Hepatocyte (in vitro differentiated cells): Measurements from ENCODE around the gene ERBB4. TPM values are rescaled to one million over a fixed set of nuclear protein-coding genes. Genes with fewer than 3 reads are reported as not detected.
A peak's percentile ranks its signal among the peaks of the same experiment; 100 is the strongest.

Source experiments
- DNase-seq: peaks from one replicate; pipeline ENCODE4 v3.0.0-alpha.2; 2016; ENCODE audit warnings: low spot score
- H2AFZ ChIP-seq: fragments of 200-600 bp; sonication (generic); 2 replicates; pipeline ENCODE4 v1.6.0; 2016; ENCODE audit warnings: antibody characterized with exemption, mild to moderate bottlenecking
- H3K27ac ChIP-seq: fragments of 200-600 bp; sonication (generic); 2 replicates; pipeline ENCODE4 v1.5.1; 2016; ENCODE audit warnings: mild to moderate bottlenecking
- H3K27me3 ChIP-seq: fragments of 200-600 bp; sonication (generic); 2 replicates; pipeline ENCODE4 v1.6.1; 2016
- H3K36me3 ChIP-seq: fragments of 200-600 bp; sonication (generic); replicated peaks from 2 replicates; pipeline ENCODE4 v1.5.1; 2016; ENCODE audit warnings: low read depth; ENCODE audit not compliant: insufficient read depth
- H3K4me1 ChIP-seq: fragments of 200-600 bp; sonication (generic); 2 replicates; pipeline ENCODE4 v1.5.1; 2016; ENCODE audit warnings: mild to moderate bottlenecking, moderate library complexity; ENCODE audit not compliant: insufficient read depth
- H3K4me2 ChIP-seq: fragments of 200-600 bp; sonication (generic); 2 replicates; pipeline ENCODE4 v1.6.0; 2016
- H3K4me3 ChIP-seq: fragments of 200-600 bp; sonication (generic); 2 replicates; pipeline ENCODE4 v1.5.1; 2016; ENCODE audit warnings: mild to moderate bottlenecking
- H3K79me2 ChIP-seq: fragments of 200-600 bp; sonication (generic); 2 replicates; pipeline ENCODE4 v1.6.0; 2017; ENCODE audit warnings: mild to moderate bottlenecking
- H3K9me2 ChIP-seq: fragments of 200-600 bp; sonication (generic); replicated peaks from 2 replicates; pipeline ENCODE4 v1.6.0; 2017; ENCODE audit warnings: mild to moderate bottlenecking; ENCODE audit not compliant: insufficient read depth
- H3K9me3 ChIP-seq: fragments of 200-600 bp; sonication (generic); 2 replicates; pipeline ENCODE4 v1.5.1; 2016; ENCODE audit warnings: low read depth, mild to moderate bottlenecking
- H4K20me1 ChIP-seq: fragments of 200-600 bp; sonication (generic); 2 replicates; pipeline ENCODE4 v1.6.0; 2016; ENCODE audit warnings: mild to moderate bottlenecking; ENCODE audit not compliant: insufficient read depth, poor library complexity, severe bottlenecking
- CTCF ChIP-seq: fragments of 200-600 bp; sonication (generic); IDR thresholded peaks from 2 replicates; pipeline ENCODE4 v1.5.1; 2016; ENCODE audit warnings: antibody characterized with exemption, mild to moderate bottlenecking; ENCODE audit not compliant: poor library complexity
- EZH2 ChIP-seq: fragments of 200-600 bp; sonication (generic); IDR thresholded peaks from 2 replicates; pipeline ENCODE4 v1.6.1; 2016; ENCODE audit warnings: antibody characterized with exemption, mild to moderate bottlenecking, borderline replicate concordance
- EZH2phosphoT487 ChIP-seq: fragments of 200-600 bp; sonication (generic); IDR thresholded peaks from one replicate; pipeline ENCODE4 v1.6.1; 2018; ENCODE audit warnings: antibody characterized with exemption, mild to moderate bottlenecking, low read depth, moderate library complexity; ENCODE audit not compliant: unreplicated experiment, severe bottlenecking
- WGBS: methylation state at CpG from one replicate; pipeline ENCODE4 v1.1.6; 2016; ENCODE audit warnings: low lambda C conversion rate; ENCODE audit errors: missing lambda C conversion rate; 5-methylcytosine and 5-hydroxymethylcytosine counted together
- polyA plus RNA-seq: library from polyadenylated mRNA; unstranded; fragments of >200 nt; fragmentation: Nextera tagmentation; extraction: Ambion mirVana; gene quantifications from 2 replicates; pipeline ENCODE4 v1.2.1, GENCODE V29; 2016
- total RNA-seq: library from RNA; depleted of rRNA; stranded (reverse); fragments of >200 nt; gene quantifications from 2 replicates; pipeline ENCODE4 v1.2.3, GENCODE V29; 2014

Gene ERBB4
- total and polyA plus RNA-seq, 2 experiments from 2014 or later: 3.4 to 3.9 TPM

- H3K27me3 ChIP-seq: no peaks in the 10 kb centered on the region
- TF ChIP-seq EZH2phosphoT487: no peak
- peak; percentile 91 for TF ChIP-seq CTCF
- no peak for TF ChIP-seq EZH2
- WGBS: 87% methylated on average over 1 of the region's 1 CpG
- H3K79me2 ChIP-seq: no peaks in the 10 kb centered on the region
- no peak overlapping the region for H2AFZ ChIP-seq
- no peaks in the 10 kb centered on the region for H3K4me1 ChIP-seq
- no peak overlapping the region for H3K27ac ChIP-seq
- H4K20me1 ChIP-seq: no peaks in the 10 kb centered on the region
- H3K4me2 ChIP-seq: peak overlapping the region; percentile 41
- no peak overlapping the region for H3K4me3 ChIP-seq
- DNase-seq: peak; percentile 63
- H3K9me2 ChIP-seq: no peaks in the 10 kb centered on the region
- no peaks in the 10 kb centered on the region for H3K9me3 ChIP-seq
- H3K36me3 ChIP-seq: no peaks in the 10 kb centered on the region
Observed at GRCh38 chr2:211455216-211455841, 1083.3 kb downstream of the ERBB4 start.

- WGBS: 23% methylated on average over 6 of the region's 6 CpGs
- Histone ChIP-seq H3K4me1 (no peaks in the 10 kb centered on the region), H3K36me3 (no peaks in the 10 kb centered on the region), H3K4me3 (no peak overlapping the region), H3K27ac (no peak overlapping the region), H2AFZ (no peak overlapping the region), H3K9me3 (no peaks in the 10 kb centered on the region), H4K20me1 (no peaks in the 10 kb centered on the region), H3K79me2 (no peaks in the 10 kb centered on the region), H3K9me2 (no peaks in the 10 kb centered on the region), H3K27me3 (no peaks in the 10 kb centered on the region), H3K4me2 (peak overlapping the region; percentile 41)
- TF ChIP-seq CTCF: no peak
- no peak for TF ChIP-seq EZH2phosphoT487
- no peak for TF ChIP-seq EZH2
- no peak for DNase-seq
Observed at GRCh38 chr2:211454679-211455078, 1083.9 kb downstream of the ERBB4 start.

DNA sequence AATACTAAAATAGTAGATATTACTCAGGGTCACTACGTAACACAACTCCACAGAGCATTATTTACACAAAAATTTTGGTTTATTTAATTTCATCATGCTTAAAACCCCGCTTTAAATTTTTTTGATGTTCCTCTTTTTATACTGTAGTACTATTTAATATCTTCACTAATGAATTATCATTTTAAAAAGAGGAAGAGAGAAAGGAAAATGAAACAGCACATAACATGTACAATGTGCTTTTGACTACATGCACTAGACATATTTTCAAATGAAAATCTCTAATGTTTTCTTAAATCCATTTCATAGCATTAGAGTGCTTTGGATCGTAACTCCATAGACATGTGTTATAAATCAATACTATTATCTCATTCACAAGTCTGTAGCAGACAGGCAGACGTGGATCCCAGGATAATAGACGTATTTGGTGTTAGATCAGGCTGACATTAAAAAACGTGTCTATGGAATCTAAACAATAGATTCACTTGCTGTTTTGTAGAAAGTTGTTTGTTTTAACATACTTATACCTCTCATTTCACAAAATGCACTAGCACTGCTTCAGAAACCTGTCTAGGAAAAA lies 1085.2 kb downstream of the ERBB4 start:
- no peak overlapping the region for H3K27ac ChIP-seq
- no peaks in the 10 kb centered on the region for H3K79me2 ChIP-seq
- no peaks in the 10 kb centered on the region for H3K9me2 ChIP-seq
- TF ChIP-seq CTCF: no peak
- H4K20me1 ChIP-seq: no peaks in the 10 kb centered on the region
- DNase-seq: no peak
- H3K4me2 ChIP-seq: no peak overlapping the region
- no peaks in the 10 kb centered on the region for H3K4me1 ChIP-seq
- WGBS: 52% methylated on average over 6 of the region's 6 CpGs
- H3K4me3 ChIP-seq: no peak overlapping the region
- H3K27me3 ChIP-seq: no peaks in the 10 kb centered on the region
- no peaks in the 10 kb centered on the region for H3K9me3 ChIP-seq
- no peak overlapping the region for H2AFZ ChIP-seq
- no peaks in the 10 kb centered on the region for H3K36me3 ChIP-seq
